Measurements from ENCODE around the gene IMMP2L. TPM values are rescaled to one million over a fixed set of nuclear protein-coding genes. Genes with fewer than 3 reads are reported as not detected.

The IMMP2L gene
- total RNA-seq, 2 donors from 2014 or later = 13.1 to 22.7 TPM

GRCh38 chr7:111556977-111557376 lies 5.3 kb downstream of the IMMP2L start:
- no peak overlapping the region for H3K27ac ChIP-seq
- DNase-seq (ENCODE audit: low spot score) (no peak), ATAC-seq (ENCODE audit: insufficient number of reproducible peaks, low FRiP score, low read depth) (no peak)
- H3K9me3 ChIP-seq = no peaks in the 10 kb centered on the region
- no peak for TF ChIP-seq CTCF (IDR thresholded peaks at IDR 0.05)
- H3K4me3 ChIP-seq = no peak overlapping the region
- H3K27me3 ChIP-seq (replicated peaks; ENCODE audit: insufficient read depth) = no peaks in the 10 kb centered on the region
- H3K4me1 ChIP-seq (ENCODE audit: control insufficient read depth in 1 of 2, low read depth in 2 of 2) = peaks cover 6 to 20% of the 10 kb centered on the region in 2 donors
- H3K36me3 ChIP-seq = no peaks in the 10 kb centered on the region

- H3K27me3 ChIP-seq (replicated peaks; ENCODE audit: insufficient read depth) = no peaks in the 10 kb centered on the region
- H3K4me3 ChIP-seq = no peak overlapping the region
- DNase-seq (ENCODE audit: low spot score) (no peak), ATAC-seq (ENCODE audit: insufficient number of reproducible peaks, low FRiP score, low read depth) (no peak)
- TF ChIP-seq CTCF (IDR thresholded peaks at IDR 0.05) = no peak
- no peaks in the 10 kb centered on the region for H3K4me1 ChIP-seq (ENCODE audit: control insufficient read depth in 1 of 2, low read depth in 2 of 2)
- no peaks in the 10 kb centered on the region for H3K36me3 ChIP-seq
- no peaks in the 10 kb centered on the region for H3K9me3 ChIP-seq
- no peak overlapping the region for H3K27ac ChIP-seq
Observed at GRCh38 chr7:111554086-111554485, 8.2 kb downstream of the IMMP2L start.

- peaks cover 0 to 8% of the 10 kb centered on the region in 2 donors for H3K4me1 ChIP-seq (ENCODE audit: control insufficient read depth in 1 of 2, low read depth in 2 of 2)
- DNase-seq (ENCODE audit: low spot score) = no peak
- H3K27me3 ChIP-seq (replicated peaks; ENCODE audit: insufficient read depth) = no peaks in the 10 kb centered on the region
- H3K4me3 ChIP-seq = no peak overlapping the region
- no peak overlapping the region for H3K27ac ChIP-seq
- no peaks in the 10 kb centered on the region for H3K36me3 ChIP-seq
- no peak for TF ChIP-seq CTCF (IDR thresholded peaks at IDR 0.05)
- H3K9me3 ChIP-seq = no peaks in the 10 kb centered on the region
- no peak for ATAC-seq (ENCODE audit: insufficient number of reproducible peaks, low FRiP score, low read depth)
Observed at GRCh38 chr7:111541067-111541466, 21.2 kb downstream of the IMMP2L start.

GRCh38 chr7:111540199-111540815 lies 22.0 kb downstream of the IMMP2L start:
- ATAC-seq (ENCODE audit: insufficient number of reproducible peaks, low FRiP score, low read depth) (no peak), DNase-seq (ENCODE audit: low spot score) (no peak)
- no peak for TF ChIP-seq CTCF (IDR thresholded peaks at IDR 0.05)
- peaks cover 0 to 8% of the 10 kb centered on the region in 2 donors for H3K4me1 ChIP-seq (ENCODE audit: control insufficient read depth in 1 of 2, low read depth in 2 of 2)
- no peaks in the 10 kb centered on the region for H3K27me3 ChIP-seq (replicated peaks; ENCODE audit: insufficient read depth)
- no peak overlapping the region for H3K4me3 ChIP-seq
- H3K27ac ChIP-seq = no peak overlapping the region
- H3K9me3 ChIP-seq = no peaks in the 10 kb centered on the region
- H3K36me3 ChIP-seq = no peaks in the 10 kb centered on the region

- Histone ChIP-seq H3K27ac (no peak overlapping the region), H3K36me3 (no peaks in the 10 kb centered on the region), H3K9me3 (no peaks in the 10 kb centered on the region), H3K4me1 (ENCODE audit: control insufficient read depth in 1 of 2, low read depth in 2 of 2) (peaks cover 9 to 19% of the 10 kb centered on the region in 2 donors), H3K27me3 (replicated peaks; ENCODE audit: insufficient read depth) (no peaks in the 10 kb centered on the region), H3K4me3 (no peak overlapping the region)
- no peak for TF ChIP-seq CTCF (IDR thresholded peaks at IDR 0.05)
- no peak for ATAC-seq (ENCODE audit: insufficient number of reproducible peaks, low FRiP score, low read depth)
- no peak for DNase-seq (ENCODE audit: low spot score)
Observed at GRCh38 chr7:111537134-111537533, 25.2 kb downstream of the IMMP2L start.

Data from thoracic aorta (tissue), 2 donors.